Measurements from ENCODE around the gene ASMTL.
"Not testable (repeated sequence)": the region's sequence is repeated elsewhere in the genome, so short reads cannot be mapped to it uniquely, and the experiment has no call there.

ASMTL gene

GRCh38 chrX:1380672-1381233 lies 72.0 kb downstream of the ASMTL start:
- Mint-ChIP-seq H3K36me3 (peaks cover 38 to 41% of the 10 kb centered on the region in 2 donors), H3K4me1 (peaks cover 10 to 19% of the 10 kb centered on the region in 2 donors), H3K27ac (peak overlapping the region; percentile 87), H3K4me3 (no peak overlapping the region), H3K27me3 (no peaks in the 10 kb centered on the region), H3K9me3 (peaks cover 0 to 2% of the 10 kb centered on the region in 2 donors)
- peak; percentile 18 to 20 for ATAC-seq (replicated peaks)
- no peak for DNase-seq

- Mint-ChIP-seq H3K36me3 (peaks cover 17 to 18% of the 10 kb centered on the region in 2 donors), H3K27me3 (no peaks in the 10 kb centered on the region), H3K4me3 (no peak overlapping the region), H3K4me1 (peaks cover 7 to 14% of the 10 kb centered on the region in 2 donors), H3K9me3 (no peaks in the 10 kb centered on the region), H3K27ac (no peak overlapping the region)
- DNase-seq (no peak), ATAC-seq (replicated peaks) (no peak)
Observed at GRCh38 chrX:1378306-1378759, 74.4 kb downstream of the ASMTL start.

- H3K36me3 Mint-ChIP-seq = peaks cover 12 to 13% of the 10 kb centered on the region in 2 donors
- no peaks in the 10 kb centered on the region for H3K4me1 Mint-ChIP-seq
- H3K9me3 Mint-ChIP-seq = no peaks in the 10 kb centered on the region
- no peaks in the 10 kb centered on the region for H3K27me3 Mint-ChIP-seq
- H3K4me3 Mint-ChIP-seq = no peak overlapping the region
- ATAC-seq (replicated peaks) (no peak), DNase-seq (no peak)
- H3K27ac Mint-ChIP-seq = peak overlapping the region; percentile 79
Observed at GRCh38 chrX:1368385-1368698, 84.4 kb downstream of the ASMTL start.

DNA sequence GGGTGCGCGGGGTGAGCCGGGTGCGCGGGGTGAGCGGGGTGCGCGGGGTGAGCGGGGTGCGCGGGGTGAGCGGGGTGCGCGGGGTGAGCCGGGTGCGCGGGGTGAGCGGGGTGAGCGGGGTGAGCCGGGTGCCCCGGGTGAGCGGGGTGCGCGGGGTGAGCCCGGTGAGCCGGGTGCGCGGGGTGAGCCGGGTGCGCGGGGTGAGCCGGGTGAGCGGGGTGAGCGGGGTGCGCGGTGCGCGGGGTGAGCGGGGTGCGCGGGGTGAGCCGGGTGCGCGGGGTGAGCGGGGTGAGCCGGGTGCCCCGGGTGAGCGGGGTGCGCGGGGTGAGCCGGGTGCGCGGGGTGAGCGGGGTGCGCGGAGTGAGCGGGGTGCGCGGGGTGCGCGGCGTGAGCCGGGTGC lies 86.3 kb downstream of the ASMTL start:
- H3K4me3 Mint-ChIP-seq; H3K27me3 Mint-ChIP-seq; DNase-seq; H3K4me1 Mint-ChIP-seq; ATAC-seq (replicated peaks); H3K9me3 Mint-ChIP-seq; H3K27ac Mint-ChIP-seq: not testable (repeated sequence)
- H3K36me3 Mint-ChIP-seq = peaks cover 19 to 21% of the 10 kb centered on the region in 2 donors

GRCh38 chrX:1361910-1362309 lies 90.8 kb downstream of the ASMTL start:
- Mint-ChIP-seq H3K27ac (peak overlapping the region; percentile 22), H3K27me3 (no peaks in the 10 kb centered on the region), H3K4me1 (peaks cover 0 to 5% of the 10 kb centered on the region in 2 donors), H3K4me3 (no peak overlapping the region), H3K9me3 (no peaks in the 10 kb centered on the region), H3K36me3 (peaks cover 27 to 42% of the 10 kb centered on the region in 2 donors)
- DNase-seq = no peak
- ATAC-seq (replicated peaks) = no peak

GRCh38 chrX:1361275-1361674 lies 91.4 kb downstream of the ASMTL start:
- Mint-ChIP-seq H3K27me3 (no peaks in the 10 kb centered on the region), H3K4me3 (no peak overlapping the region), H3K36me3 (peaks cover 27 to 42% of the 10 kb centered on the region in 2 donors), H3K4me1 (peaks cover 0 to 5% of the 10 kb centered on the region in 2 donors), H3K9me3 (no peaks in the 10 kb centered on the region), H3K27ac (no peak overlapping the region)
- ATAC-seq (replicated peaks) (no peak), DNase-seq (no peak)

DNA sequence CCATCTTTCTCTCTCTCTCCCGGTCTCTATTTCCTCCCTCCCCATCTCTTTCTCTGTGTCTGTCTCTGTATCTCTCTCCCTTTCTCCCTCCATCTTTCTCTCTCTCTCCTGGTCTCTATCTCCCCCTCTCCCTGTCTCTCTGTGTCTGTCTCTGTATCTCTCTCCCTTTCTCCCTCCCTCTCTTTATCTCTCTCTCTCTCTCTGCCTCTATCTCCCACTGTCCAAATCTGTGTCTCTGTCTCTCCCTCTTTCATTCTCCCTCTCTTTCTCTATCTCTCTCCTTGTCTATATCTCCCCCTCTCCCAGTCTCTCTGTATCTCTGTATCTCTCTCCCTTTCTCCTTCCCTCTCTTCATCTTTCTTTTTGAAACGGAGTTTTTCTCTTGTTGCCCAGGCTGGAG lies 92.5 kb downstream of the ASMTL start:
- Mint-ChIP-seq H3K4me3 (no peak overlapping the region), H3K9me3 (no peaks in the 10 kb centered on the region), H3K27me3 (no peaks in the 10 kb centered on the region), H3K27ac (no peak overlapping the region), H3K4me1 (peaks cover 5 to 7% of the 10 kb centered on the region in 2 donors), H3K36me3 (peaks cover 27 to 42% of the 10 kb centered on the region in 2 donors)
- ATAC-seq (replicated peaks) = no peak
- DNase-seq = no peak

DNA sequence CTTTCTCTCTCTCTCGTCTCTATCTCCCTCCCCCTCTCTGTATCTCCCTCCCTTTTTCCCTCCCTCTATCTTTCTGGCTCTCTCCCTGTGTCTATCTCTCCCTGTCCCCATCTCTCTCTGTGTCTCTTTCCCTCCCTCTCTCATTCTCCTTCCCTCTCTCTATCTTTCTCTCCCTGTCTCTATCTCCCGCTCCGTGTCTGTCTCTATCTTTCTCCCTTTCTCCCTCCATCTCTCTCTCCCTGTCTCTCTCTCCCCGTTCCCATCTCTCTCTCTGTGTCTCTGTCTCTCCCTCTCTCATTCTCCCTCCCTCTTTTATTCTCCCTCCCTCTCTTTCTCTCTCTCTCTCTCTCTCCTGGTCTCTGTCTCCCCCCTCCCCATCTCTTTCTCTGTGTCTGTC lies 93.2 kb downstream of the ASMTL start:
- Mint-ChIP-seq H3K4me3 (no peak overlapping the region), H3K9me3 (no peaks in the 10 kb centered on the region), H3K36me3 (peaks cover 24 to 38% of the 10 kb centered on the region in 2 donors), H3K27ac (no peak overlapping the region), H3K4me1 (peaks cover 5 to 7% of the 10 kb centered on the region in 2 donors), H3K27me3 (no peaks in the 10 kb centered on the region)
- DNase-seq (no peak), ATAC-seq (replicated peaks) (no peak)

DNA sequence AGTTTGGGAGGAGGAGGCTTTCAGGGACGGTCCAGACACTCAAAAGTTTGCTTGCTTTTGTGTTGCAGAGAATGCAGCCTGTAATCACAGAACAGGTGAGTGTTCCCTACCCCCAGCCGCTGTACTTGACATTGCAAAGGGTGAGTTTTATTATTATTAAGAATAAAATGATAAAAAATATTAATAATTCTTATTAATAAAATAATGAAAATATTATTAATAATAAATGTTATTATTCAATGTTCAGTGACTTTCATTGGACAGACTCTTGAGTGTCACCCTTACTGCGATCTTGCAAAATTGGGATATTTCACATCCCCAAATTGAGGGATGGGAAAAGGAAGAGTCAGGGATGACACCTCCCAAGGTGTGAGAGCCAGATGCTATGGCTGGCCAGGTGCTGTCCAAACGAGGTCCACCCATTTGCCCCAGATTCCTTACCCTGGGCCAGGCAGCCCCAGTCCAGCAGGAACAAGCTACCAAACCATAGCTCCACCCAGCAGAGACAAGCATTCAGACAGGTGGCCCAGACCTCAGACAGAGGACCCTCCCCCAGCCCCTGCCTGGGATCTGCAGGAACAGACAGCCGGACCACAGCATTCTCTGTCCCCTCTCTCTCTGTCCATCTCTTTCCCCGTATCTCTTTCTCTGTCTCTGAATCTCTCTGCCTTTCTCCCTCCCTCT lies 93.8 kb downstream of the ASMTL start:
- H3K36me3 Mint-ChIP-seq = peaks cover 26 to 38% of the 10 kb centered on the region in 2 donors
- H3K27me3 Mint-ChIP-seq = no peaks in the 10 kb centered on the region
- H3K4me3 Mint-ChIP-seq = no peak overlapping the region
- H3K27ac Mint-ChIP-seq = no peak overlapping the region
- H3K9me3 Mint-ChIP-seq = no peaks in the 10 kb centered on the region
- H3K4me1 Mint-ChIP-seq = peaks cover 7% of the 10 kb centered on the region in 2 donors
- no peak for ATAC-seq (replicated peaks)
- DNase-seq = no peak

GRCh38 chrX:1357993-1358392 lies 94.7 kb downstream of the ASMTL start:
- Mint-ChIP-seq H3K27me3 (no peaks in the 10 kb centered on the region), H3K27ac (no peak overlapping the region), H3K4me3 (no peak overlapping the region), H3K4me1 (peaks cover 7% of the 10 kb centered on the region in 2 donors), H3K9me3 (no peaks in the 10 kb centered on the region), H3K36me3 (peaks cover 26 to 38% of the 10 kb centered on the region in 2 donors)
- DNase-seq = no peak
- no peak for ATAC-seq (replicated peaks)

GRCh38 chrX:1355131-1356046 lies 97.3 kb downstream of the ASMTL start:
- ATAC-seq (replicated peaks) = peak in 1 of 2 donors; percentile 59
- H3K4me3 Mint-ChIP-seq = no peak overlapping the region
- H3K27ac Mint-ChIP-seq = peak overlapping the region; percentile 51
- no peak for DNase-seq
- H3K9me3 Mint-ChIP-seq = no peaks in the 10 kb centered on the region
- no peaks in the 10 kb centered on the region for H3K27me3 Mint-ChIP-seq
- H3K36me3 Mint-ChIP-seq = peaks cover 17 to 23% of the 10 kb centered on the region in 2 donors
- H3K4me1 Mint-ChIP-seq = peaks cover 2 to 7% of the 10 kb centered on the region in 2 donors

GRCh38 chrX:1354036-1355019 lies 98.4 kb downstream of the ASMTL start:
- Mint-ChIP-seq H3K9me3 (no peaks in the 10 kb centered on the region), H3K4me1 (peaks cover 2 to 7% of the 10 kb centered on the region in 2 donors), H3K27ac (peak overlapping the region; percentile 69), H3K4me3 (no peak overlapping the region), H3K27me3 (no peaks in the 10 kb centered on the region), H3K36me3 (peaks cover 12 to 13% of the 10 kb centered on the region in 2 donors)
- no peak for DNase-seq
- ATAC-seq (replicated peaks) = no peak
